Measurements from ENCODE around the gene RAD51B.

The RAD51B gene

GRCh38 chr14:68585690-68586089, 766.1 kb downstream of the RAD51B start:
- Histone ChIP-seq H3K4me3 (ENCODE audit: low read depth, low read length) (no peak overlapping the region), H3K27ac (ENCODE audit: extremely low read depth, low read depth, low read length) (no peak overlapping the region), H3K4me1 (ENCODE audit: control insufficient read depth, insufficient read depth, low read length) (no peaks in the 10 kb centered on the region; the same call in 1 of the 2 replicates), H3K9me3 (ENCODE audit: control insufficient read depth, insufficient read depth, low read depth, low read length) (no peaks in the 10 kb centered on the region), H3K36me3 (ENCODE audit: control insufficient read depth in 2 of 2, insufficient read depth in 1 of 2, low read length in 2 of 2) (no peaks in the 10 kb centered on the region)
- ChIA-PET CTCF (no interaction called here), POLR2A (no interaction called here)
- TF ChIP-seq, protein P1, sequence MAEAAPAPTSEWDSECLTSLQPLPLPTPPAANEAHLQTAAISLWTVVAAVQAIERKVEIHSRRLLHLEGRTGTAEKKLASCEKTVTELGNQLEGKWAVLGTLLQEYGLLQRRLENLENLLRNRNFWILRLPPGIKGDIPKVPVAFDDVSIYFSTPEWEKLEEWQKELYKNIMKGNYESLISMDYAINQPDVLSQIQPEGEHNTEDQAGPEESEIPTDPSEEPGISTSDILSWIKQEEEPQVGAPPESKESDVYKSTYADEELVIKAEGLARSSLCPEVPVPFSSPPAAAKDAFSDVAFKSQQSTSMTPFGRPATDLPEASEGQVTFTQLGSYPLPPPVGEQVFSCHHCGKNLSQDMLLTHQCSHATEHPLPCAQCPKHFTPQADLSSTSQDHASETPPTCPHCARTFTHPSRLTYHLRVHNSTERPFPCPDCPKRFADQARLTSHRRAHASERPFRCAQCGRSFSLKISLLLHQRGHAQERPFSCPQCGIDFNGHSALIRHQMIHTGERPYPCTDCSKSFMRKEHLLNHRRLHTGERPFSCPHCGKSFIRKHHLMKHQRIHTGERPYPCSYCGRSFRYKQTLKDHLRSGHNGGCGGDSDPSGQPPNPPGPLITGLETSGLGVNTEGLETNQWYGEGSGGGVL (tag by site-specific recombination; IDR thresholded peaks at IDR 0.05), result no peak
- TF ChIP-seq ZNF146 (tag by site-specific recombination; IDR thresholded peaks at IDR 0.05), result no peak
- TF ChIP-seq, protein P2, sequence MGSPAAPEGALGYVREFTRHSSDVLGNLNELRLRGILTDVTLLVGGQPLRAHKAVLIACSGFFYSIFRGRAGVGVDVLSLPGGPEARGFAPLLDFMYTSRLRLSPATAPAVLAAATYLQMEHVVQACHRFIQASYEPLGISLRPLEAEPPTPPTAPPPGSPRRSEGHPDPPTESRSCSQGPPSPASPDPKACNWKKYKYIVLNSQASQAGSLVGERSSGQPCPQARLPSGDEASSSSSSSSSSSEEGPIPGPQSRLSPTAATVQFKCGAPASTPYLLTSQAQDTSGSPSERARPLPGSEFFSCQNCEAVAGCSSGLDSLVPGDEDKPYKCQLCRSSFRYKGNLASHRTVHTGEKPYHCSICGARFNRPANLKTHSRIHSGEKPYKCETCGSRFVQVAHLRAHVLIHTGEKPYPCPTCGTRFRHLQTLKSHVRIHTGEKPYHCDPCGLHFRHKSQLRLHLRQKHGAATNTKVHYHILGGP (tag by site-specific recombination; IDR thresholded peaks at IDR 0.05), result no peak
- TF ChIP-seq ZNF560 (tag by site-specific recombination; IDR thresholded peaks at IDR 0.05; ENCODE audit: borderline replicate concordance), result no peak
- no peak for TF ChIP-seq ZSCAN23 (tag by site-specific recombination; IDR thresholded peaks at IDR 0.05)
- TF ChIP-seq ZSCAN16 (tag by site-specific recombination; IDR thresholded peaks at IDR 0.05), result no peak
- no peak for TF ChIP-seq ZSCAN4 (tag by site-specific recombination; IDR thresholded peaks at IDR 0.05)
- no peak for TF ChIP-seq ZNF416 (tag by site-specific recombination; IDR thresholded peaks at IDR 0.05)
- no peak for TF ChIP-seq ZBTB49 (tag by site-specific recombination; IDR thresholded peaks at IDR 0.05; ENCODE audit: low read depth)
- no peak for TF ChIP-seq ZBTB17 (tag by site-specific recombination; IDR thresholded peaks at IDR 0.05)
- no peak for TF ChIP-seq ZNF600 (tag by site-specific recombination; IDR thresholded peaks at IDR 0.05)

GRCh38 chr14:68586896-68587751, 767.5 kb downstream of the RAD51B start:
- ChIA-PET POLR2A (no interaction called here), CTCF (interaction anchor here (0.6 to 0.8 kb wide), 2 partner anchors 13 to 19 kb away, joined by 5 read pairs; no protein-coding TSS in a partner anchor)
- H3K4me1 ChIP-seq (ENCODE audit: control insufficient read depth, insufficient read depth, low read length), result no peaks in the 10 kb centered on the region; the same call in 1 of the 2 replicates
- H3K27ac ChIP-seq (ENCODE audit: extremely low read depth, low read depth, low read length), result no peak overlapping the region
- no peaks in the 10 kb centered on the region for H3K9me3 ChIP-seq (ENCODE audit: control insufficient read depth, insufficient read depth, low read depth, low read length)
- TF ChIP-seq ZNF280D (tag by site-specific recombination; IDR thresholded peaks at IDR 0.05) (no peak), ZNF747 (tag by site-specific recombination; IDR thresholded peaks at IDR 0.05) (no peak), SP3 (tag by site-specific recombination; IDR thresholded peaks at IDR 0.05) (no peak), ZNF488 (tag by site-specific recombination; IDR thresholded peaks at IDR 0.05) (no peak)
- no peaks in the 10 kb centered on the region for H3K36me3 ChIP-seq (ENCODE audit: control insufficient read depth in 2 of 2, insufficient read depth in 1 of 2, low read length in 2 of 2)
- H3K4me3 ChIP-seq (ENCODE audit: low read depth, low read length), result no peak overlapping the region

Data from HEK293 (cell line).